ENCODE measurements around the gene SAPCD1. TPM values are rescaled to one million over a fixed set of nuclear protein-coding genes. Genes with fewer than 3 reads are reported as not detected.

The SAPCD1 gene
- total and polyA plus RNA-seq, 2 donors from 2014 or later: 6.5 to 6.8 TPM

- Histone ChIP-seq H3K4me3 (ENCODE audit: low read length in 3 of 3) (no peak overlapping the region), H3K4me1 (ENCODE audit: control insufficient read depth in 2 of 3, insufficient read depth in 2 of 3, low read depth in 1 of 3, low read length in 3 of 3) (peaks cover 0 to 3% (median 0%) of the 10 kb centered on the region in 3 donors), H3K9ac (ENCODE audit: low read length in 3 of 3) (no peak overlapping the region), H3K27ac (ENCODE audit: low read depth in 2 of 2, low read length in 2 of 2) (no peak overlapping the region), H3K36me3 (ENCODE audit: control insufficient read depth in 2 of 3, insufficient read depth in 3 of 3, low read length in 3 of 3) (no peaks in the 10 kb centered on the region), H3K27me3 (ENCODE audit: control insufficient read depth, insufficient read depth, low read length) (no peaks in the 10 kb centered on the region), H3K9me3 (ENCODE audit: control insufficient read depth in 2 of 3, insufficient read depth in 1 of 3, low read length in 3 of 3) (no peaks in the 10 kb centered on the region)
- intact Hi-C loops (cut with DNase I): no loop called here
- DNase-seq: peak in 1 of 5 donors; percentile 3
- no peak for FAIRE-seq
- no peak for TF ChIP-seq CTCF (IDR thresholded peaks at IDR 0.05; ENCODE audit: borderline replicate concordance, extremely low read depth, insufficient read depth)
Measured at GRCh38 chr6:31760790-31761189, 1.7 kb upstream of the SAPCD1 start.

- H3K4me3 ChIP-seq (ENCODE audit: low read length in 3 of 3): no peak overlapping the region
- H3K27me3 ChIP-seq (ENCODE audit: control insufficient read depth, insufficient read depth, low read length): no peaks in the 10 kb centered on the region
- no peaks in the 10 kb centered on the region for H3K36me3 ChIP-seq (ENCODE audit: control insufficient read depth in 2 of 3, insufficient read depth in 3 of 3, low read length in 3 of 3)
- no peaks in the 10 kb centered on the region for H3K9me3 ChIP-seq (ENCODE audit: control insufficient read depth in 2 of 3, insufficient read depth in 1 of 3, low read length in 3 of 3)
- DNase-seq (peak in 1 of 5 donors; percentile 52), FAIRE-seq (no peak)
- H3K9ac ChIP-seq (ENCODE audit: low read length in 3 of 3): no peak overlapping the region
- TF ChIP-seq CTCF (IDR thresholded peaks at IDR 0.05; ENCODE audit: borderline replicate concordance, extremely low read depth, insufficient read depth): no peak
- H3K27ac ChIP-seq (ENCODE audit: low read depth in 2 of 2, low read length in 2 of 2): no peak overlapping the region
- intact Hi-C loops (cut with DNase I): no loop called here
- H3K4me1 ChIP-seq (ENCODE audit: control insufficient read depth in 2 of 3, insufficient read depth in 2 of 3, low read depth in 1 of 3, low read length in 3 of 3): peaks cover 0 to 4% (median 0%) of the 10 kb centered on the region in 3 donors
Measured at GRCh38 chr6:31761343-31761742, 1.1 kb upstream of the SAPCD1 start.

- intact Hi-C loops (cut with DNase I): no loop called here
- H3K9ac ChIP-seq (ENCODE audit: low read length in 3 of 3): no peak overlapping the region
- DNase-seq (peak in 1 of 5 donors; percentile 64), FAIRE-seq (no peak)
- H3K4me3 ChIP-seq (ENCODE audit: low read length in 3 of 3): no peak overlapping the region
- peaks cover 0 to 7% (median 0%) of the 10 kb centered on the region in 3 donors for H3K4me1 ChIP-seq (ENCODE audit: control insufficient read depth in 2 of 3, insufficient read depth in 2 of 3, low read depth in 1 of 3, low read length in 3 of 3)
- H3K27me3 ChIP-seq (ENCODE audit: control insufficient read depth, insufficient read depth, low read length): no peaks in the 10 kb centered on the region
- no peak for TF ChIP-seq CTCF (IDR thresholded peaks at IDR 0.05; ENCODE audit: borderline replicate concordance, extremely low read depth, insufficient read depth)
- no peaks in the 10 kb centered on the region for H3K36me3 ChIP-seq (ENCODE audit: control insufficient read depth in 2 of 3, insufficient read depth in 3 of 3, low read length in 3 of 3)
- no peaks in the 10 kb centered on the region for H3K9me3 ChIP-seq (ENCODE audit: control insufficient read depth in 2 of 3, insufficient read depth in 1 of 3, low read length in 3 of 3)
- no peak overlapping the region for H3K27ac ChIP-seq (ENCODE audit: low read depth in 2 of 2, low read length in 2 of 2)
Measured at GRCh38 chr6:31762878-31763618, 592 bp downstream of the SAPCD1 start.
